ENCODE results near the gene IMPDH2. TPM values are rescaled to one million over a fixed set of nuclear protein-coding genes. Genes with fewer than 3 reads are reported as not detected.
"Not testable (repeated sequence)": the region's sequence is repeated elsewhere in the genome, so short reads cannot be mapped to it uniquely, and the experiment has no call there.

Gene IMPDH2
- total RNA-seq, 4 donors from 2014 or later, result 184 to 355 (median 229) TPM

DNA sequence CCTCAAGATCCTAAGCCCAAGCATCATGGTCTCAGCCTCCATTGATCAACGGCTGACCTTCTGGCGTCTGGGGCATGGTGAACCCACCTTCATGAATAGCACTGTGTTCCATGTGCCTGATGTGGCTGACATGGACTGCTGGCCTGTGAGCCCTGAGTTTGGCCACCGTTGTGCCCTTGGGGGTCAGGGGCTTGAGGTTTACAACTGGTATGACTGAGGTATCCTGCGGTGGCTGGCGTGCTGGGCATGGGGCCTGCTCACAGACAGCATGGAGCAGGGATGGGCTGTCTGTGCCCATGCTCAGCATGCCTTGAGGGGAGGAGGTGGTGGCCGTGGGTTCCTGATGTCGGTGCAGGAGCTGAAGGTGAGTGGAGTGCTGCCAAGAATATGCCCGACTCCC, 14.1 kb downstream of the IMPDH2 start:
- no peak for DNase-seq (ENCODE audit: low spot score in 2 of 2)
- H3K4me1 ChIP-seq, result peaks cover 38% of the 10 kb centered on the region
- no peaks in the 10 kb centered on the region for H3K9me3 ChIP-seq
- peaks cover 45% of the 10 kb centered on the region for H3K36me3 ChIP-seq
- WGBS, result 71% methylated on average over 3 of the region's 8 CpGs
- H3K4me3 ChIP-seq, result no peak overlapping the region
- no peaks in the 10 kb centered on the region for H3K27me3 ChIP-seq
- H3K27ac ChIP-seq, result no peak overlapping the region
- TF ChIP-seq POLR2A (IDR thresholded peaks at IDR 0.05) (no peak), POLR2AphosphoS5 (IDR thresholded peaks at IDR 0.05) (no peak), CTCF (IDR thresholded peaks at IDR 0.05) (no peak), EP300 (IDR thresholded peaks at IDR 0.05) (no peak)

DNA sequence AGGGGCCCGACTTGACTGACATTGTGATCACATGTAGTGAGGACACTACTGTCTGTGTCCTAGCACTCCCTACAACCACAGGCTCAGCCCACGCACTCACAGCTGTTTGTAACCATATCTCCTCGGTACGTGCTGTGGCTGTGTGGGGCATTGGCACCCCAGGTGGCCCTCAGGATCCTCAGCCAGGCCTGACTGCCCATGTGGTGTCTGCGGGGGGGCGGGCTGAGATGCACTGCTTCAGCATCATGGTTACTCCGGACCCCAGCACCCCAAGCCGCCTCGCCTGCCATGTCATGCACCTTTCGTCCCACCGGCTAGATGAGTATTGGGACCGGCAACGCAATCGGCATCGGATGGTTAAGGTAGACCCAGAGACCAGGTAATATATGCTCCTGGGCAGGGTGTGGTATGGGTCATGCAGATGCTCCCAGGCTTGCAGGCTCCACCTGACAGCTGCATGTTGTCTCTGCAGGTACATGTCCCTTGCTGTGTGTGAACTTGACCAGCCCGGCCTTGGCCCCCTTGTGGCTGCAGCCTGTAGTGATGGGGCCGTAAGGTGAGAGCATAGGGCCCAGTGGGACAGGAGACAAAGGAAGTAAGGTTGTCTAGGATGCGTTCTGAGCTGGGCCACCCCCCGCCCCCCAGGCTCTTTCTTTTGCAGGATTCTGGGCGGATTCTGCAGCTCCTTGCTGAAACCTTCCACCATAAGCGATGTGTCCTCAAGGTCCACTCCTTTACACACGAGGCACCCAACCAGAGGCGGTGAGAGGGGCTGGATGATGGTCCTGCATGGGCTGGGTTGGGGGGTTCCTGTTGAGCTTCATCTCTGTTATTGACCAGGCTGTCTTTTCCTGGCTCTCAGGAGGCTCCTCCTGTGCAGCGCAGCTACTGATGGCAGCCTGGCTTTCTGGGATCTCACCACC, 15.2 kb downstream of the IMPDH2 start:
- H3K27ac ChIP-seq, result no peak overlapping the region
- H3K4me1 ChIP-seq, result peaks cover 27% of the 10 kb centered on the region
- H3K4me3 ChIP-seq, result no peak overlapping the region
- no peak for TF ChIP-seq POLR2A (IDR thresholded peaks at IDR 0.05)
- peak in 1 of 2 donors; percentile 64 for TF ChIP-seq CTCF (IDR thresholded peaks at IDR 0.05)
- TF ChIP-seq EP300 (IDR thresholded peaks at IDR 0.05), result no peak
- H3K36me3 ChIP-seq, result peaks cover 45% of the 10 kb centered on the region
- DNase-seq (ENCODE audit: low spot score in 2 of 2), result no peak
- no peaks in the 10 kb centered on the region for H3K27me3 ChIP-seq
- no peaks in the 10 kb centered on the region for H3K9me3 ChIP-seq
- WGBS, result 76% methylated on average over 19 of the region's 24 CpGs

- Histone ChIP-seq H3K9me3 (no peaks in the 10 kb centered on the region), H3K27ac (no peak overlapping the region), H3K36me3 (peaks cover 45% of the 10 kb centered on the region), H3K4me1 (peaks cover 32% of the 10 kb centered on the region), H3K4me3 (no peak overlapping the region), H3K27me3 (no peaks in the 10 kb centered on the region)
- DNase-seq (ENCODE audit: low spot score in 2 of 2), result no peak
- TF ChIP-seq EP300 (IDR thresholded peaks at IDR 0.05) (no peak), POLR2A (IDR thresholded peaks at IDR 0.05) (no peak), POLR2AphosphoS5 (IDR thresholded peaks at IDR 0.05) (no peak), CTCF (IDR thresholded peaks at IDR 0.05) (no peak)
- WGBS, result 80% methylated on average over 13 of the region's 19 CpGs
Measured at GRCh38 chr3:49013113-49013737, 16.0 kb downstream of the IMPDH2 start.

DNA sequence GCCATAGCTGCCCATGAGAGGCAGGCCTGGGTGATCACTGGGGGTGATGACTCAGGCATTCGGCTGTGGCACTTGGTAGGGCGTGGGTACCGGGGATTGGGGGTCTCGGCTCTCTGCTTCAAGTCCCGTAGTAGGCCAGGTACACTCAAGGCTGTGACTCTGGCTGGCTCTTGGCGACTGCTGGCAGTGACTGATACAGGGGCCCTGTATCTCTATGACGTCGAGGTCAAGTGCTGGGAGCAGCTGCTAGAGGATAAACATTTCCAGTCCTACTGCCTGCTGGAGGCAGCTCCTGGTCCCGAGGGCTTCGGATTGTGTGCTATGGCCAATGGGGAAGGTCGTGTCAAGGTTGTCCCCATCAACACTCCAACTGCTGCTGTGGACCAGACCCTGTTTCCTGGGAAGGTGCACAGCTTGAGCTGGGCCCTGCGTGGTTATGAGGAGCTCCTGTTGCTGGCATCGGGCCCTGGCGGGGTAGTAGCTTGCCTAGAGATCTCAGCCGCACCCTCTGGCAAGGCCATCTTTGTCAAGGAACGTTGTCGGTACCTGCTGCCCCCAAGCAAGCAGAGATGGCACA, 16.7 kb downstream of the IMPDH2 start:
- 91% methylated on average over 8 of the region's 17 CpGs for WGBS
- Histone ChIP-seq H3K4me1 (peaks cover 31% of the 10 kb centered on the region), H3K4me3 (no peak overlapping the region), H3K9me3 (no peaks in the 10 kb centered on the region), H3K36me3 (peaks cover 45% of the 10 kb centered on the region), H3K27ac (no peak overlapping the region), H3K27me3 (no peaks in the 10 kb centered on the region)
- no peak for DNase-seq (ENCODE audit: low spot score in 2 of 2)
- TF ChIP-seq EP300 (IDR thresholded peaks at IDR 0.05), result no peak

GRCh38 chr3:49009396-49009795, 19.8 kb downstream of the IMPDH2 start:
- peaks cover 42% of the 10 kb centered on the region for H3K4me1 ChIP-seq
- no peak for DNase-seq (ENCODE audit: low spot score in 2 of 2)
- no peaks in the 10 kb centered on the region for H3K9me3 ChIP-seq
- H3K4me3 ChIP-seq, result no peak overlapping the region
- TF ChIP-seq EP300 (IDR thresholded peaks at IDR 0.05) (no peak), CTCF (IDR thresholded peaks at IDR 0.05) (no peak), POLR2A (IDR thresholded peaks at IDR 0.05) (no peak), POLR2AphosphoS5 (IDR thresholded peaks at IDR 0.05) (no peak)
- H3K36me3 ChIP-seq, result peaks cover 20% of the 10 kb centered on the region
- H3K27ac ChIP-seq, result no peak overlapping the region
- WGBS, result 87% methylated on average over 3 of the region's 3 CpGs
- no peaks in the 10 kb centered on the region for H3K27me3 ChIP-seq

GRCh38 chr3:49008627-49009026, 20.6 kb downstream of the IMPDH2 start:
- not testable (repeated sequence) for DNase-seq (ENCODE audit: low spot score in 2 of 2); H3K27me3 ChIP-seq; H3K9me3 ChIP-seq
- Histone ChIP-seq H3K36me3 (peaks cover 16% of the 10 kb centered on the region), H3K27ac (peak overlapping the region; percentile 91), H3K4me1 (peaks cover 41% of the 10 kb centered on the region), H3K4me3 (peak overlapping the region; percentile 69)
- WGBS, result 89% methylated on average over 5 of the region's 5 CpGs
